ENCODE measurements around the gene CTNNA3.

The CTNNA3 gene

DNA sequence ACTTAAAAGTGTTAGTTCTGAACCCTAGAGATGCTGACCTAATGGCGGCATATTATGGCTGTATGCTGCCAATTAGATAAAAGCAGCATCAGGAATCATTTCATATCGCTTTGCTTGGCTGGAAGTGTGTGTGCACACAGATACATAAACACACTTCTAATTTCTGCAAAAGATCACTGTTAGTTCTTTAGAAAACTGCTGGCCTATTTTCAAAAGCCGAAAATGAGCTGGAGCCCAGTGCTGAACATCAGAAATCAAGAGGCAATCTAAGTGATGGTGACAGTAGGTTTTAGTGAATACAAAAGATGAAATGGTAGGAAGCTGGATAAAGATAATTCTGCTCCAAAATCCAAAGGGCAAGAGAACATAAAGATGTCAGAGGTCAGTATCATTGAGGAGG is 1516.0 kb downstream of the CTNNA3 start:
- DNase-seq = no peak

- no peak for DNase-seq
These were observed 1519.2 kb downstream of the CTNNA3 start for GRCh38 chr10:66176772-66177171.

- no peak for DNase-seq
These were observed 1528.2 kb downstream of the CTNNA3 start for GRCh38 chr10:66167816-66168215.

- DNase-seq = no peak
These were observed 1533.3 kb downstream of the CTNNA3 start for GRCh38 chr10:66162560-66163143.

DNA sequence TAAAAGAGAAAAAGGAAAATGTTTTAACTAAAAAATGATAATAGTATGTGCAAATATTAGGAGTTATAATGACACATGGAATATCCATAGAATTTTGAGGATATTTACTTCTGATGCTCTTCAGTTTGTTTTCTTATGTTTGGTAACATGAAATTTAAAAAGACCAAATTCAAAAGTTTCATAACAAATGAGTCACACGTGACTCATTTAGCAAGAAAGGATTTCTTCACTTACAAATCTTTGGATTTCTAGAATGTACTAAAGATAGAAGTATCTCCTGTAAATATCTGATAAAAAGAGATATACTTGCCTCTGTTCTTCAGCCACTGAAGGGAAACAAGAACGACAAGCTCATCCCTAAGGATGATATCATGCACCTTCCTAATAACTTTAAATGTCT is 1544.6 kb downstream of the CTNNA3 start:
- DNase-seq = no peak

- no peak for DNase-seq
These were observed 1547.7 kb downstream of the CTNNA3 start for GRCh38 chr10:66148312-66148711.

GRCh38 chr10:66144016-66144415 is 1552.0 kb downstream of the CTNNA3 start:
- DNase-seq = no peak

DNA sequence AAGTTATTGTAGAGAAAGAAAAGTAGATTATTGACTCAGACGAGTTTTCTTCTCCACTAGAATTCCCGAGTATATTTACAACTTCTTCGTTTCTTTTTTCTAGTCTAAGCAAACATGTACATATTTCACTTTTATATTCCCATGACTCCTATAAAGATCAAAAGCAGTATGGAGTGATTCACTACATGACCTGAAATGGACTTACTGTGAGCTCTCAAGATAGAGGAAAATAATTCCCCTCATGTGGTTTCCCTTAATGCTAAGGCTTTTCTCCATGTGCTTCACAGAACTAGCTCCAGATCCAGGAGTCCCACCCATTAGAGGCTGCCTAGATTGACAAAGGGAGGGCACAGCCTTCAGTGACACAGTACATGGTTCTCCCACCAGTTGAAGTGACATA is 1593.2 kb downstream of the CTNNA3 start:
- no peak for DNase-seq

GRCh38 chr10:66098595-66099480 is 1597.2 kb downstream of the CTNNA3 start:
- DNase-seq = no peak

DNA sequence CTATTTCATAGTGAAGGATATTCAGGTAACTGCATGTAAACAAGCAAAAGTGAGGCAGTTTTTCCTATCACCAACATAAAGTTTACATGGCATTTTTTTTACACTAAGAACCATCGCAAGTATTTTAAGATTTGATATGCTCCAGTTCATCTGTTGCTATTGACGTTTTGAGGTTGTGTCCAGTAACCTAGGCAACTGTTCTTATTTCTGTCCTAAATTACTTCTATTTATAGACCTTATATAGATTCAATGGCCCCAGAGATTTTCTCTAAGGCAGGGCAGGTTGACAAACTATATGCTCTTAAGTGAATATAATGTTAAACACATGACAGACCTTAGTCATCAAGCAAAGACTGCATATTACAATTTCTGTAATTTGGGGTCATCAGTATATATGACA is 1600.4 kb downstream of the CTNNA3 start:
- no peak for DNase-seq

DNA sequence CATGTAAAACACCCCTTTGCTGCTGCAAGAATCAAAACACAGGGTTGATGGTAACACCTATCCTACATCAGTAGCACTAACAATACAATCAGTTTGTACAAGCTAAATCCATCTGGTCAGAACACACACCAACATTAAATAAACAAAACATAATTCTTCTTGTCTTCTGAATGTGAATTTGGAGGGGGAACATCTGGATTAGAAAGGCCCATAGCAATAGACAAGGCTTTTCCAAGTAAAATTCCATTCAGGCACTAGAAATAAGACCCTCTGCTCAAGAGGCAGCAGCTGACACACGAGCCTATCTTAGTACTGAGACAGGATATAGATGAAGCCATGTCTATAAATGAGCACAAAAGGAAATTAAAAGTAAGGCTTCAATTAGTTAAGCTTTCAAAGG is 1610.1 kb downstream of the CTNNA3 start:
- no peak for DNase-seq

- no peak for DNase-seq
These were observed 1624.1 kb downstream of the CTNNA3 start for GRCh38 chr10:66071907-66072306.

- DNase-seq = no peak
These were observed 1637.4 kb downstream of the CTNNA3 start for GRCh38 chr10:66058594-66058993.

DNA sequence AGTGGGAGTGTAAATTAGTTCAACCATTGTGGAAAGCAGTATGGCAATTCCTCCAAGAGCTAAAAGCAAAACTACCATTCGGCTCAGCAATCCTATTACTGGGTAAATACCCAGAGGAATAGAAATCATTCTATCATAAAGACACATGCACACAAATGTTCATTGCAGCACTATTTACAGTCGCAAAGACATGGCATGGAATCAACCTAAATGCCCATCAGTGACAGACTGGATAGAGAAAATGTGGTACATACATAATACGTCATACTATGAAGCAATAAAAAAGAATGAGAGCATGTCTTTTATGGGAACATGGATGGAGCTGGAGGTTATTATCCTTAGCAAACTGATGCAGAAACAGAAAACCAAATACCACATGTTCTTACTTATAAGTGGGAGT is 1646.7 kb downstream of the CTNNA3 start:
- no peak for DNase-seq

DNA sequence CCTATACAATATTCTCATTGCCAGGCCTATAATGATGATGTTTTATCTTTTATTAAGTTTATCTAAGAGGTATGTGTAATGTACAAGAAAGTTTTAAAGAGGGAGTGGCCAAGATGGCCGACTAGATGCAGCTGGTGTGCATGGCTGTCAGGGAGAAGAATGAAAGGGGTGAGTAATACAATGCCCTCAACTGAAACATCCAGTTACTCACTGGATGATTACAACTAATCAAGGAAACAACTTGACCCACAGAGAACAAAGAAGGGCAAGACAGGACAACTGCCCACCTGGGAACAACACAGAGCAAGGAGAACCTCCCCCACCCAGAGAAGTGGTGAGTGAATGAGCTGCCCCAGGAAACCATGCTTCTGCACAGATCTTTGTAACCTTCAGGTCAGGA is 1650.1 kb downstream of the CTNNA3 start:
- no peak for DNase-seq

- no peak for DNase-seq
These were observed 1654.2 kb downstream of the CTNNA3 start for GRCh38 chr10:66041771-66042170.

GRCh38 chr10:66038623-66039022 is 1657.4 kb downstream of the CTNNA3 start:
- no peak for DNase-seq

- no peak for DNase-seq
These were observed 1669.7 kb downstream of the CTNNA3 start for GRCh38 chr10:66026321-66026720.

DNA sequence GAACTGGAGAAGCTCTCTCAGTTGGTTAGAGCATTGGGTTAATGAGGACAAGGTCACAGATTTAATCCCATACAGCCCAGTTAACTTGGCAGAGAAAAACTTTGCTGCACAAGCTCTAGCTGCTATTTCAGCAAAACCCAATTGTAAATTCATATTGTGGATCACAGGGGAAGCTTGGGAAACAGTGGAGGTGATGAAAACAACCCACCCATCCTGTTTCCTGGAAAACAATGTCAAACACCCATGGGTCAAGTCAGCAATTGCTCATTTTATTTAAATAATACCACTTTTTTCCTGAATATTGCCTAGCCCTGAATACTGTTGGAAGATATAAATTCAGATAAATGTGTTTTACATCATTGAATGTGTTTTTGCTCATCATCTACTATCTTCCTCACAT is 1670.8 kb downstream of the CTNNA3 start:
- no peak for DNase-seq

DNA sequence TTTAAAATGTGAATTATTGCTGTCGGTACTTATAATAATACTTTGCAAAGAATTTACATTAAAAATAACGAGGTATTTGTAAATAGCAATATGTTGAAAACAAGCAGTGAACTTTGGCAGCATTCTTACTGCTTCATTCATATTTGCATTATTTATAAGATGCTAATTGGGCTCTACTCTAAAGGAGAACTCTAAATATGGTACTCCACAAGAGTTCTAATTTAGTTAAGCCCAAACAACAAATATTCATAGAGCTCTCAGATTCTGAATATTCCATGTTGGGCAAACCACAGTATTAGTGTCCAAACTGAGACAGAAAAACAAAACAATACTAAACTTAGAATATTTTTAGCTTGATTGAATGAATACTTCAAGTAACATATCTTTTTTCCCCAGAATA is 1674.6 kb downstream of the CTNNA3 start:
- DNase-seq = no peak

GRCh38 chr10:66008221-66008620 is 1687.8 kb downstream of the CTNNA3 start:
- DNase-seq = no peak

GRCh38 chr10:66006411-66006810 is 1689.6 kb downstream of the CTNNA3 start:
- DNase-seq = no peak

DNA sequence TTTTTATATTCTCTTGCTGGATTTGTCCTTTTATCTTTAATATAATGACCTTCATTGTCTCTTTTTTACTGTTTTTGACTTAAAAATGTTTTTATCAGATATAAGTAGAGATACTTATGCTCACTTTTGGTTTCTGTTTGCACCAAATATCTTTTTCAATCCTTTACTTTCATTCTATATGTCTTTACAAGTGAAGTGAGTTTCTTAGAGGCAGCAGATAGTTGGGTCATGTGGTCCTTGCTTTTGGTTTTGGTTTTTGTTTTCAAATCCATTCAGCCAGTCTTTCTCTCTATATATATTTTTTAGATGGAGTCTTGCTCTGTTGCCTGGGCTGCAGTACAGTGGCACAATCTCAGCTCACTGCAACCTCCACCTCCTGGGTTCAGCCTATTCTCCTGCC is 1702.5 kb downstream of the CTNNA3 start:
- DNase-seq = no peak

DNA sequence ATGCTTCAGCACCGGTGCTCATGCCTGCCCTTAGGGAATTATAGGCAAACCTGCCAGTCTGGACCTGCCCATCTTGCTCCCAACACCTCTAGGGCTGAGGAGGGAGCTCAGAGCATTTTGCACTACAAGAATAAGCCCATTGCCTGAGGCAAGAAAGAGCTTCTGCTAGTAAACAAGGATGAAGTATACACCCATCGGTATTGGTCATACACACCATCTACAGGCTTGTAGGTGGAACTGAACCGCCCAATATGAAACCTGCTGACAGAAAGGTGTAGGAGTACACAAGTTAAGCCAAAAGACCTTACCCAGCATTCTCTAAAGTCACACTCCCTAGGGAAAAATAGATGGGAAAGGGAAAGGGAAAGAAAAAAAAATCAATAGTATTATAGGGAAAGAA is 1727.1 kb downstream of the CTNNA3 start:
- DNase-seq = no peak

GRCh38 chr10:65968437-65968836 is 1727.6 kb downstream of the CTNNA3 start:
- no peak for DNase-seq

All from GDM1 (cell line).